Skeletal muscle tissue (tissue), 4 donors: ENCODE measurements around the gene RANBP6. TPM values are rescaled to one million over a fixed set of nuclear protein-coding genes. Genes with fewer than 3 reads are reported as not detected.
A peak's percentile ranks its signal among the peaks of the same experiment; 100 is the strongest.

Source experiments
- H3K27ac ChIP-seq: one replicate; pipeline ENCODE4 v1.7.0; 2013; ENCODE audit warnings: mild to moderate bottlenecking, low read depth, low read length, inconsistent platforms
- H3K27me3 ChIP-seq, 3 donors: one replicate each; pipeline ENCODE4 v1.7.0; 2013; ENCODE audit warnings: low read length in 3 of 3; ENCODE audit not compliant: control insufficient read depth in 3 of 3, insufficient read depth in 3 of 3
- H3K36me3 ChIP-seq, 3 donors: one replicate each; pipeline ENCODE4 v1.7.0; 2013; ENCODE audit warnings: low read length in 3 of 3; ENCODE audit not compliant: control insufficient read depth in 3 of 3, insufficient read depth in 3 of 3
- H3K4me1 ChIP-seq, 3 donors: one replicate each; pipeline ENCODE4 v1.7.0; 2013; ENCODE audit warnings: low read length in 3 of 3, mild to moderate bottlenecking in 3 of 3; ENCODE audit not compliant: control insufficient read depth in 3 of 3, insufficient read depth in 3 of 3
- H3K4me3 ChIP-seq, 3 donors: one replicate each; pipeline ENCODE4 v1.7.0; 2013; ENCODE audit warnings: low read length in 3 of 3
- H3K9ac ChIP-seq, 3 donors: one replicate each; pipeline ENCODE4 v1.7.0; 2013; ENCODE audit warnings: low read length in 3 of 3, mild to moderate bottlenecking in 3 of 3, moderate library complexity in 2 of 3, low read depth in 1 of 3
- H3K9me3 ChIP-seq, 3 donors: one replicate each; pipeline ENCODE4 v1.7.0; 2013; ENCODE audit warnings: low read length in 3 of 3; ENCODE audit not compliant: control insufficient read depth in 3 of 3
- total RNA-seq: library from RNA; depleted of rRNA; stranded (reverse); fragments of >200 nt; gene quantifications from one replicate; pipeline ENCODE4 v1.2.3, GENCODE V29; 2014
- donor health status: Osteomylitis.

The RANBP6 gene
- total RNA-seq, 1 donor from 2014 or later, result 24.5 TPM

DNA sequence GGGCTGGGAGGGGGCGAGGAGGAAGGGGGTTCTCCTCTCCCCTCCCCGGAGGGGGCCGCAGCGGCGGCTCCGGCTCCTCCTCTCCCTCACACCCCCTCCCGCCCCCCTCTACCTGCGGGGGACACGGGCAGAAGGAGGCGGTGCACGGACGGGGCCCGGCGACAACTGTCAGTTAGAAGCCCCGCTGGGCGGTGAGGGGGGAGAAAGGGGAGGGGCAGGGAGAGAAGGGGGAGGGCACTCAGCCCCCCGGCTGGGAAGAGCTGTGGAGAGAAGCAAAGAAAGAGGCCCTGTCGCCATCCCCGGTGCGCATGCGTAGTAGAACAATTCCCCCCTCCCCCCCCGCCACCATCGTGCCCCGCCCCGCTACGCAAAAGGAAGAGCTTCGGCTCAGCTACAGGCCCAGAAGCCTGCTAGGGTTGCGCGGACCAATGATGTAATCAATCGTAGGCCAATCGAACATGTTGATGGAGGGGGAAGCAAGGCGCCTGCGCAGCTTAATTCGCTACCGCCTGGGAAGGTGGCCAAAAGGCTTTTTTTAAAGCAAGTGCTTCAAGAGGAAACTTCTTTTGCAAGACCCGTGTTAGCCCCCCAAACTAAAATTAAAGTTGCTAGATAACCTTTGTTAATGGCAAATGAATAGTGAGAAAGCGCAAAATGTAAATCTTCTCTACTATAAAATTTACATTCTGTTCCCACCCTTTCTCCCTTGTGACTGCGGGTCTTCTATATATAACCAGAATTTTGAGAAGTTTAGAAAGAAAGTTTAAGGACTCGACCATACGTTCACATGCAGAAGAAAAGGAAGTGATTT, 7.0 kb downstream of the RANBP6 start:
- no peaks in the 10 kb centered on the region for H3K27me3 ChIP-seq
- peak overlapping the region; percentile 65 to 87 (median 83) for H3K4me3 ChIP-seq
- H3K36me3 ChIP-seq, result peaks cover 0 to 5% (median 3%) of the 10 kb centered on the region in 3 donors
- peak overlapping the region; percentile 77 to 83 (median 81) for H3K9ac ChIP-seq
- no peaks in the 10 kb centered on the region for H3K9me3 ChIP-seq
- peaks cover 18 to 34% (median 28%) of the 10 kb centered on the region in 3 donors for H3K4me1 ChIP-seq
- peak overlapping the region; percentile 90 for H3K27ac ChIP-seq

DNA sequence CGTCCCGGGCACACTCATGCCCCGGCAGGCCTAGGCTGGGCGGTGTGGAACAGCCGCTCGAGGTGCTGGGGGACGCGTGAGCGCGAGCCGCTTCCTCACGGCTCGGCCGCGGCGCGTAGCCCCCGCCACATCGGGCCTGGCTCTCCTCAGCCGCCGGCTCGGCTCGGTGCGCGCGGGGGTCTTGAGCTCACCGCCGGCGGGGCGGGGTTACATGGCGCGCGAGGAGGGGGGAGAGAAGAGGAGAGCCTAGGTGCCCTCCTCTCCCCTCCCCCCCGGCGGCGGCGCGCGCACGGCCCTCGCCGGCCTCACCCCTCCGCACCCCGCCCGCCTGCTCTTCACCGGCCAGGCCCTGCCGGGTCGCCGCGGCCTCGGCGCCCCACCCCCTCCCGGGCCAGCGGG, 7.7 kb downstream of the RANBP6 start:
- H3K27me3 ChIP-seq, result no peaks in the 10 kb centered on the region
- peak overlapping the region; percentile 90 for H3K27ac ChIP-seq
- peak overlapping the region; percentile 77 to 83 (median 79) for H3K9ac ChIP-seq
- H3K36me3 ChIP-seq, result peaks cover 0 to 2% (median 0%) of the 10 kb centered on the region in 3 donors
- H3K9me3 ChIP-seq, result no peaks in the 10 kb centered on the region
- peaks cover 15 to 30% (median 24%) of the 10 kb centered on the region in 3 donors for H3K4me1 ChIP-seq
- H3K4me3 ChIP-seq, result peak overlapping the region; percentile 83 to 88 (median 87)

GRCh38 chr9:6007058-6007769, 8.2 kb downstream of the RANBP6 start:
- H3K9ac ChIP-seq, result peak overlapping the region; percentile 77 to 83 (median 79)
- H3K27ac ChIP-seq, result peak overlapping the region; percentile 90
- no peaks in the 10 kb centered on the region for H3K36me3 ChIP-seq
- no peaks in the 10 kb centered on the region for H3K9me3 ChIP-seq
- peak overlapping the region; percentile 83 to 88 (median 87) for H3K4me3 ChIP-seq
- no peaks in the 10 kb centered on the region for H3K27me3 ChIP-seq
- peaks cover 15 to 30% (median 18%) of the 10 kb centered on the region in 3 donors for H3K4me1 ChIP-seq

DNA sequence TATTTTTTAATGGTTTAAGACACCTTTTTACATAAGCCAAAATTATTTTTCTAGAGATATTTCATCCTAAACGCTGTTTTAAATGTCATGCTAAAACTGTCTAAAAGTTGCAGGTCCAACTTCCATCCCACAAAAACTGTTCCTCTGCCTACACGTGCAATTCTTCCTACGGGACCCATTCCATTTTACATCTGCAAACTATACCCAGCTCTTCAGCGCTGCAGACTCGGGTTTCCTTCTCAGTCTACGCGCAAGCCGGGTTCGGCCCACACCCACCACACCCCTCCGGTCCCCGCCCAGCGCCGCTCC, 8.7 kb downstream of the RANBP6 start:
- peak overlapping the region; percentile 90 for H3K27ac ChIP-seq
- H3K4me1 ChIP-seq, result peaks cover 13 to 30% (median 14%) of the 10 kb centered on the region in 3 donors

GRCh38 chr9:6000955-6001354, 14.5 kb downstream of the RANBP6 start:
- no peak overlapping the region for H3K4me3 ChIP-seq
- no peak overlapping the region for H3K27ac ChIP-seq
- H3K9me3 ChIP-seq, result no peaks in the 10 kb centered on the region
- H3K27me3 ChIP-seq, result no peaks in the 10 kb centered on the region
- H3K9ac ChIP-seq, result no peak overlapping the region
- no peaks in the 10 kb centered on the region for H3K36me3 ChIP-seq
- H3K4me1 ChIP-seq, result peaks cover 8 to 20% (median 11%) of the 10 kb centered on the region in 3 donors

More for the DNA sequence above, 8.7 kb downstream of the RANBP6 start:
- no peaks in the 10 kb centered on the region for H3K9me3 ChIP-seq
- peak overlapping the region; percentile 83 to 88 (median 87) for H3K4me3 ChIP-seq
- H3K9ac ChIP-seq, result peak overlapping the region; percentile 77 to 83 (median 79)
- no peaks in the 10 kb centered on the region for H3K36me3 ChIP-seq
- no peaks in the 10 kb centered on the region for H3K27me3 ChIP-seq

- H3K4me1 ChIP-seq, result peaks cover 5 to 15% (median 6%) of the 10 kb centered on the region in 3 donors
- no peak overlapping the region for H3K27ac ChIP-seq
- no peaks in the 10 kb centered on the region for H3K9me3 ChIP-seq
- H3K9ac ChIP-seq, result no peak overlapping the region
- no peaks in the 10 kb centered on the region for H3K27me3 ChIP-seq
- no peaks in the 10 kb centered on the region for H3K36me3 ChIP-seq
- no peak overlapping the region for H3K4me3 ChIP-seq
These were observed 15.9 kb downstream of the RANBP6 start for GRCh38 chr9:5999443-6000101.

- H3K27ac ChIP-seq, result no peak overlapping the region
- H3K27me3 ChIP-seq, result no peaks in the 10 kb centered on the region
- H3K4me1 ChIP-seq, result peaks cover 2 to 5% (median 5%) of the 10 kb centered on the region in 3 donors
- H3K9ac ChIP-seq, result peak overlapping the region in 1 of 3 donors; percentile 14
- no peaks in the 10 kb centered on the region for H3K36me3 ChIP-seq
- no peaks in the 10 kb centered on the region for H3K9me3 ChIP-seq
- no peak overlapping the region for H3K4me3 ChIP-seq
These were observed 20.9 kb downstream of the RANBP6 start for GRCh38 chr9:5994493-5994892.

GRCh38 chr9:5988265-5988664, 27.2 kb downstream of the RANBP6 start:
- H3K27ac ChIP-seq, result no peak overlapping the region
- no peaks in the 10 kb centered on the region for H3K27me3 ChIP-seq
- H3K36me3 ChIP-seq, result peaks cover 0 to 8% (median 7%) of the 10 kb centered on the region in 3 donors
- H3K4me3 ChIP-seq, result no peak overlapping the region
- H3K4me1 ChIP-seq, result no peaks in the 10 kb centered on the region
- H3K9me3 ChIP-seq, result no peaks in the 10 kb centered on the region
- no peak overlapping the region for H3K9ac ChIP-seq

DNA sequence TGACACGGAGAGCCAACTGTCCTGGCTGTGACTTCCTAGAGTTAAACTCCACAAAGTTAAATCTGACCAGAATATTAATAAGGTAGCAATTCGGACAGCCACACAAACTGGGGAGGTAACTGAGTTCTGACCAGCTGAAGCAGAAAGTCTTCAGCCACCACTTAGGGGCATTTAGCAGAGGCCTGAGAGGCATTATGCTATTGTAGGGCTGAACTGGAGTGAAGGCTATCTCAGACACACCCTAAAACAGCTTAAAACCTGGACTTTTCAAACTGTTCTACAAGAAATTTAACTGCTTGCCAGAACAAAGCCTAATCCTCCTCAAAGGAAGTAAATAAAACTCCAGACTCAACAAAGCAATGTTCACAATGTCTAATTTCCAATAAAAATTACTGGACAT, 32.4 kb downstream of the RANBP6 start:
- no peaks in the 10 kb centered on the region for H3K27me3 ChIP-seq
- peaks cover 0 to 11% (median 8%) of the 10 kb centered on the region in 3 donors for H3K36me3 ChIP-seq
- peaks cover 0 to 4% (median 0%) of the 10 kb centered on the region in 3 donors for H3K4me1 ChIP-seq
- H3K9ac ChIP-seq, result no peak overlapping the region
- no peaks in the 10 kb centered on the region for H3K9me3 ChIP-seq
- no peak overlapping the region for H3K4me3 ChIP-seq
- H3K27ac ChIP-seq, result no peak overlapping the region
